ENCODE measurements around the gene PSMA7.
A peak's percentile ranks its signal among the peaks of the same experiment; 100 is the strongest.

PSMA7 gene

GRCh38 chr20:62133864-62134263, 9.3 kb downstream of the PSMA7 start:
- peaks cover 46% of the 10 kb centered on the region for H4K20me1 ChIP-seq (ENCODE audit: insufficient read depth, low read length, poor library complexity, severe bottlenecking)
- peaks cover 15% of the 10 kb centered on the region for H3K4me1 ChIP-seq (ENCODE audit: insufficient read depth, low read length, poor library complexity, severe bottlenecking)
- no peaks in the 10 kb centered on the region for H3K9me2 ChIP-seq (replicated peaks; ENCODE audit: low read depth, low read length)
- no peaks in the 10 kb centered on the region for H3K9me3 ChIP-seq (ENCODE audit: insufficient read depth, low read depth, low read length)
- no peak overlapping the region for H3K4me3 ChIP-seq (ENCODE audit: low read length, poor library complexity, severe bottlenecking)
- H3K4me2 ChIP-seq (ENCODE audit: low read depth, low read length, poor library complexity, severe bottlenecking), result no peak overlapping the region
- H3K27me3 ChIP-seq (ENCODE audit: insufficient read depth, low read length, poor library complexity, severe bottlenecking), result no peaks in the 10 kb centered on the region
- H2AFZ ChIP-seq (ENCODE audit: low read length), result no peak overlapping the region
- H3K9ac ChIP-seq (ENCODE audit: low read depth, low read length, poor library complexity, severe bottlenecking), result no peak overlapping the region
- peaks cover 93% of the 10 kb centered on the region; the same call in 1 of the 2 replicates for H3K36me3 ChIP-seq (ENCODE audit: insufficient read depth, low read length)
- no peaks in the 10 kb centered on the region for H3F3A ChIP-seq (ENCODE audit: low read depth)
- TF ChIP-seq EZH2phosphoT487 (IDR thresholded peaks at IDR 0.05; ENCODE audit: borderline replicate concordance), result no peak
- TF ChIP-seq, protein P1, sequence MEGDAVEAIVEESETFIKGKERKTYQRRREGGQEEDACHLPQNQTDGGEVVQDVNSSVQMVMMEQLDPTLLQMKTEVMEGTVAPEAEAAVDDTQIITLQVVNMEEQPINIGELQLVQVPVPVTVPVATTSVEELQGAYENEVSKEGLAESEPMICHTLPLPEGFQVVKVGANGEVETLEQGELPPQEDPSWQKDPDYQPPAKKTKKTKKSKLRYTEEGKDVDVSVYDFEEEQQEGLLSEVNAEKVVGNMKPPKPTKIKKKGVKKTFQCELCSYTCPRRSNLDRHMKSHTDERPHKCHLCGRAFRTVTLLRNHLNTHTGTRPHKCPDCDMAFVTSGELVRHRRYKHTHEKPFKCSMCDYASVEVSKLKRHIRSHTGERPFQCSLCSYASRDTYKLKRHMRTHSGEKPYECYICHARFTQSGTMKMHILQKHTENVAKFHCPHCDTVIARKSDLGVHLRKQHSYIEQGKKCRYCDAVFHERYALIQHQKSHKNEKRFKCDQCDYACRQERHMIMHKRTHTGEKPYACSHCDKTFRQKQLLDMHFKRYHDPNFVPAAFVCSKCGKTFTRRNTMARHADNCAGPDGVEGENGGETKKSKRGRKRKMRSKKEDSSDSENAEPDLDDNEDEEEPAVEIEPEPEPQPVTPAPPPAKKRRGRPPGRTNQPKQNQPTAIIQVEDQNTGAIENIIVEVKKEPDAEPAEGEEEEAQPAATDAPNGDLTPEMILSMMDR (conservative IDR thresholded peaks at IDR 0.05; ENCODE audit: low read length), result peak; percentile 36
- peaks cover 50% of the 10 kb centered on the region; the same call in 1 of the 2 replicates for H3K79me2 ChIP-seq (ENCODE audit: insufficient read depth, low read length)

DNA sequence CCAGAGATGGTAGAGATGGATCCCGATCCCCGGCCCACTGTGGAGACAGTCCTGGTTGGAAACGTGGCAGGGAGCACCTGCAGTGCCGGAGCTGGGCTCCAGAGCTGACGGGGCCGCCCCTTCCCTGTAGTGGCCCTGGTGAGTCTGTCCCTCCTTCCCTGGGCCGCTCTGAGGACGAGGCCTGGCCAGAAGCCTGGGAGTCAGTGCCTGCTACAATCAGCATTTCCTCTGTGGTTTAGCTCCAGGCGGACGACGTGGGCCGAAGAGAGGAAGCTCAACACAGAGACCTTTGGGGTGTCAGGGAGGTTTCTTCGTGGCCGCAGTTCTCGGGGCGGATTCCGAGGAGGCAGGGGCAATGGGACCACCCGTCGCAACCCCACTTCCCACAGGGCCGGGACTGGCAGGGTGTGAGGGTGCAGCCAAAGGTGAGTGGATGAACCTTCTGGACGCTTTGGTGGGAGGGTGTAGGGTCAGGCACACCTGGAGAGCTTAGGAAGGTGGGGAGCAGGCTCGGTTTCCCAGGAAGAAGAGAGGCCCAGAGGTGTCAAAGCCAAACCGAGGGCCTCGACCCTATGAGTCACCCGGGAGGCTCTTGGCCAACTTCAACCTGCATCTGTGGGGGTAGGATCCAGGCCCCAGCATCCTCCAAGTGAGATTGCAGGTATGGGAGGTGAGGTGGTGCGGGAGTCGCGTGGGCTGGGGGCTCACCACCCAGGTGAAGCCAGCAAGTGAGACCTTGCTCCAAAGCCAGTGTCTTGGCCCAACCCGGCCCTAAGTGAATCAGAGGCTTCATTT, 9.9 kb downstream of the PSMA7 start:
- Histone ChIP-seq H3K79me2 (ENCODE audit: insufficient read depth, low read length) (peaks cover 50% of the 10 kb centered on the region; the same call in 1 of the 2 replicates), H3K9me2 (replicated peaks; ENCODE audit: low read depth, low read length) (no peaks in the 10 kb centered on the region), H3K36me3 (ENCODE audit: insufficient read depth, low read length) (peaks cover 93% of the 10 kb centered on the region; the same call in 1 of the 2 replicates), H3K9me3 (ENCODE audit: insufficient read depth, low read depth, low read length) (no peaks in the 10 kb centered on the region), H3K4me3 (ENCODE audit: low read length, poor library complexity, severe bottlenecking) (no peak overlapping the region), H4K20me1 (ENCODE audit: insufficient read depth, low read length, poor library complexity, severe bottlenecking) (peaks cover 43% of the 10 kb centered on the region), H3K4me2 (ENCODE audit: low read depth, low read length, poor library complexity, severe bottlenecking) (no peak overlapping the region), H3K27me3 (ENCODE audit: insufficient read depth, low read length, poor library complexity, severe bottlenecking) (no peaks in the 10 kb centered on the region), H3K9ac (ENCODE audit: low read depth, low read length, poor library complexity, severe bottlenecking) (no peak overlapping the region), H3F3A (ENCODE audit: low read depth) (no peaks in the 10 kb centered on the region), H3K4me1 (ENCODE audit: insufficient read depth, low read length, poor library complexity, severe bottlenecking) (peaks cover 22% of the 10 kb centered on the region), H2AFZ (ENCODE audit: low read length) (no peak overlapping the region)
- no peak for TF ChIP-seq EZH2phosphoT487 (IDR thresholded peaks at IDR 0.05; ENCODE audit: borderline replicate concordance)
- TF ChIP-seq, protein P1 (conservative IDR thresholded peaks at IDR 0.05; ENCODE audit: low read length), result no peak

DNA sequence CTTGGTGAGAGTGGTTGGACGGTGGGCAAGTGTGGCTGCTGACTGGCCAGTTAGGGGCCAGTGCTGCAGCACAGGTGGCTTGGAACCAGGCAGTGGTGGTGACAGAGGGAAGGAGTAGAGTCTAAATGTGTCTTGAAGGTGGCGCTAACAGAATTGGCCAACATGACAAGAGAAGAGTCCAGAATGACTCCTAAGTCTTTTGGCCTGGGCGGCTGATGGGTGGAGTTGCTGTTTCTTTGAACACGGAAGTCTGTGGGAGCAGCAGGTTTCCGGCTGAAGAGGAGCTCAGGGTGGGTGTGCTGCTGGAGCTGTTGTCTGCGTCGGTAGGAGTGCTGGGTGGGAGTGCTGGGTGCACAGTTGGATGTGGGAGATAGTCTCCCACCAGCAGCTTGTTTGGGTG, 10.8 kb downstream of the PSMA7 start:
- H3F3A ChIP-seq (ENCODE audit: low read depth), result no peaks in the 10 kb centered on the region
- H3K9me3 ChIP-seq (ENCODE audit: insufficient read depth, low read depth, low read length), result no peaks in the 10 kb centered on the region
- H3K4me1 ChIP-seq (ENCODE audit: insufficient read depth, low read length, poor library complexity, severe bottlenecking), result peaks cover 25% of the 10 kb centered on the region
- H3K9me2 ChIP-seq (replicated peaks; ENCODE audit: low read depth, low read length), result no peaks in the 10 kb centered on the region
- H2AFZ ChIP-seq (ENCODE audit: low read length), result no peak overlapping the region
- H3K79me2 ChIP-seq (ENCODE audit: insufficient read depth, low read length), result peaks cover 58% of the 10 kb centered on the region
- peaks cover 38% of the 10 kb centered on the region for H4K20me1 ChIP-seq (ENCODE audit: insufficient read depth, low read length, poor library complexity, severe bottlenecking)
- no peak overlapping the region for H3K9ac ChIP-seq (ENCODE audit: low read depth, low read length, poor library complexity, severe bottlenecking)
- no peak overlapping the region for H3K4me3 ChIP-seq (ENCODE audit: low read length, poor library complexity, severe bottlenecking)
- TF ChIP-seq EZH2phosphoT487 (IDR thresholded peaks at IDR 0.05; ENCODE audit: borderline replicate concordance), result no peak
- TF ChIP-seq, protein P1 (conservative IDR thresholded peaks at IDR 0.05; ENCODE audit: low read length), result no peak
- H3K4me2 ChIP-seq (ENCODE audit: low read depth, low read length, poor library complexity, severe bottlenecking), result no peak overlapping the region
- H3K27me3 ChIP-seq (ENCODE audit: insufficient read depth, low read length, poor library complexity, severe bottlenecking), result no peaks in the 10 kb centered on the region
- peaks cover 93% of the 10 kb centered on the region; the same call in 1 of the 2 replicates for H3K36me3 ChIP-seq (ENCODE audit: insufficient read depth, low read length)

Measured in Loucy (cell line).